Endothelial cell of hepatic sinusoid (primary cell): ENCODE results near the gene CHRNB1.
"Not testable (repeated sequence)": the region's sequence is repeated elsewhere in the genome, so short reads cannot be mapped to it uniquely, and the experiment has no call there.

ENCODE experiments used
- in situ Hi-C: cut with HindIII; loops from 2 replicates; pipeline ENCODE4 v1.10.0; 2017; ENCODE audit warnings: low sequenced_read_pairs

CHRNB1 gene

DNA sequence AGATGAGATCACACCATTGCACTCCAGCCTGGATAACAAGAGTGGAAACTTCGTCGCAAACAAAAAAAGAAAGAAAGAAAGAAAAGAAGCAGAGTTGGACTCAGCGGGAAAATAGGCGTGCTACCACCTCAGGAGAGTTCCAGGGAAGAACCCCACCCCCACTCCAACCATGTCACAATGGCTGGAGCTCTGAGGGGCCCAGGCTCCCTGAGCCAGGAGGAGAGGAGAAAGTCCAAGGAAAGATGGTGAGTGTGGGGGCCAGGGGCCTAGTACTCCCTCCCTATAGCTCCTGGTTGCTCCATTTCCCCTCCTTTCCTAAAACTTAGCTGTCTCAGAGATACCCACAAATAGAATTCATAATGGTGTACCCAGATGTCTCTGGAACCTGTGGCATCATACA, 36.4 kb downstream of the CHRNB1 start, which contains the start of gene SLC35G6:
SLC35G6 (plus strand) TSS at position 172 of the 400 bp plus-strand sequence; CDS start at position 243, 71 bp downstream.
- in situ Hi-C loops: not testable (repeated sequence)

GRCh38 chr17:7481842-7482741, 37.2 kb downstream of the CHRNB1 start:
- in situ Hi-C loops: not testable (repeated sequence)

GRCh38 chr17:7482742-7483088, 37.9 kb downstream of the CHRNB1 start:
- in situ Hi-C loops: not testable (repeated sequence)

DNA sequence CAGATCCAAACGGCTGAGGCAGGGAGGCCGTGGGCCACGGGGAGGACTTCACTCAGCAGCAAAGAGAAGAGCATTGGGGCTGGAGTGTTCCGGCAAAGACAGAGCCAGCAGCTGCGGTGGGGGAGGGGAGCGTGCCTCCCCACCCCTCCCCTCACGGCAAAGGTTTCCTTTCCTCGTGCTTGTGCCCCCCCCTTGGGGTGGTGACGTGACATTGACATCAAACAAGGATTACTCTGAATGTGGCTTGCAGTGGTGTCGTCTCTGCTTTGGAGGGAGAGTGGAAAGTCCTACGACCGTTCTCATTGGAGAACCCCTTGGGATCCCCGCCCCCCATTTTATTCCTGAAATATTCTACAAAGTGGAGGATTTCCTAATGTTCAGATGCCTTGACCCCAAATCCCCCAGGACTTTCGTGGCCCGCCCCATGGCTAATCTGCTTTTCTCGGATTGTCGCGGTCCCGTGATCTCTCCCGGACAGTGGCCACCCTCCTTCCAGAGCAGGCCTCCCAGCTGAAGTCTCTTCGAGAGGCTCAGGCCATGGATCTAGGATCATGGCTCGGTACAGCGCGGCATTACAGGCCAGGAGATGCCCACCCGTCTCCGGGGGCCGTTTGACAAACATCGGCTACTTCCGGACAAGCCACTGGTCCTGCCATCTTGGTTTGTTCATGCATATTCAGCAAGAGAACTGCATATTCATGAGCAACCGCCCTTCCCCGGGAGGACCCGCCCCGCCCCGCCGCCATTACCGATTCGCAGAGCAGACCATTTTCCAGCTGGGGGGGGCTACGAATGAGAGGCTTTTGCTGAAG, 38.6 kb downstream of the CHRNB1 start:
- in situ Hi-C loops: no loop called here

GRCh38 chr17:7484067-7484918, 39.4 kb downstream of the CHRNB1 start, which contains the start of gene POLR2A:
TSS of gene POLR2A (plus strand) at chr17:7484366.
- in situ Hi-C loops: no loop called here

GRCh38 chr17:7484919-7485377, 40.1 kb downstream of the CHRNB1 start:
- in situ Hi-C loops: no loop called here

DNA sequence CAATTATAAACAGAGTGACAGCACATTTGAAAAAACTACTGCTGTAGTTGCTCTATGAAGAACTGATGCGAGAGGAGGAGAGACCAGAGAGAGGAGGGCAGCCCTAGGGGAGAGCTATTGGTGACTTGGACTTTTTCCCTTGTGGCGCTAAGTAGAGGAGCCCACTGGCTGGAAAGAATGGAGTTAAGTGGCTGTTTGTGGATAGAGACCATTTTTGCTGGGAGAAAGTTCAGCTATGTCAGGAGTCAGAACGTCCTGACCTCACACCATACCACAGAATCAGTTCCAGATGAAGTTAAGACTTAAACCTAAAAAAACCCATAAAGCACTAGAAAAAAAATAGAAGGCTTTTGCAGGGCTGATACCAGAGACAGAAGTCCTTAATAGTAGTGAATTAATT, 41.3 kb downstream of the CHRNB1 start:
- in situ Hi-C loops: no loop called here

- in situ Hi-C loops: no loop called here
Measured at GRCh38 chr17:7490144-7490543, 45.3 kb downstream of the CHRNB1 start.

GRCh38 chr17:7491583-7491982, 46.7 kb downstream of the CHRNB1 start:
- in situ Hi-C loops: no loop called here

- in situ Hi-C loops: no loop called here
Measured at GRCh38 chr17:7493941-7494340, 49.1 kb downstream of the CHRNB1 start.

- in situ Hi-C loops: no loop called here
Measured at GRCh38 chr17:7495906-7496434, 51.1 kb downstream of the CHRNB1 start.

DNA sequence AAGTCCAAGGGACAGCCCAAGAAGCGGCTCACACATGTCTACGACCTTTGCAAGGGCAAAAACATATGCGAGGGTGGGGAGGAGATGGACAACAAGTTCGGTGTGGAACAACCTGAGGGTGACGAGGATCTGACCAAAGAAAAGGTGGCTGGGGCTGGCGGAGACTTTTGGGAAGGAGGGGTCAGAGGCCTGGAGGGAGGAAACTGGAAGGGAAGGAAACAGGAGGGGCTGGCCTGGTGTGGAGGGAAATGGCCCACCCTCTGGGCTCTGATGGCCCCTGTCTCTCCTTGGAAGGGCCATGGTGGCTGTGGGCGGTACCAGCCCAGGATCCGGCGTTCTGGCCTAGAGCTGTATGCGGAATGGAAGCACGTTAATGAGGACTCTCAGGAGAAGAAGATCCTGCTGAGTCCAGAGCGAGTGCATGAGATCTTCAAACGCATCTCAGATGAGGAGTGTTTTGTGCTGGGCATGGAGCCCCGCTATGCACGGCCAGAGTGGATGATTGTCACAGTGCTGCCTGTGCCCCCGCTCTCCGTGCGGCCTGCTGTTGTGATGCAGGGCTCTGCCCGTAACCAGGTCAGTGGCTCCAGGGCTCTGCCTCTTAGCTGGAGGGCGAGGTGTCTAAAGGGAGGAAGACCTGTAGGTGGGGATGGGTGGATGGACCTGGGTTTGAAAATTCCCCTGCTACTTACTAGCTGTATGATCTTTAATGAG, 51.8 kb downstream of the CHRNB1 start:
- in situ Hi-C loops: no loop called here

GRCh38 chr17:7497228-7497627, 52.4 kb downstream of the CHRNB1 start:
- in situ Hi-C loops: no loop called here

- in situ Hi-C loops: no loop called here
Measured at GRCh38 chr17:7497636-7498035, 52.8 kb downstream of the CHRNB1 start.

DNA sequence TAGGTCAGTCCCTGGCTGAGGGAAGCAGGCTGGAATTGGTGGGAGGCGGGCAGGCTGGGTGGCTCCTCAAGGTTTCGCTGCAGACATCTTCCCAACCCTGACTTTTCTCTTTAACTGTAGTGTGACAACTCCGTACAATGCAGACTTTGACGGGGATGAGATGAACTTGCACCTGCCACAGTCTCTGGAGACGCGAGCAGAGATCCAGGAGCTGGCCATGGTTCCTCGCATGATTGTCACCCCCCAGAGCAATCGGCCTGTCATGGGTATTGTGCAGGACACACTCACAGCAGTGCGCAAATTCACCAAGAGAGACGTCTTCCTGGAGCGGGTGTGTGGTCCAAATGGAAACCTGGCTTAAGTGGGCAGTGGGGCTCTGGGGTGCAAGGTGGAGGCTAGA, 54.3 kb downstream of the CHRNB1 start:
- in situ Hi-C loops: no loop called here

DNA sequence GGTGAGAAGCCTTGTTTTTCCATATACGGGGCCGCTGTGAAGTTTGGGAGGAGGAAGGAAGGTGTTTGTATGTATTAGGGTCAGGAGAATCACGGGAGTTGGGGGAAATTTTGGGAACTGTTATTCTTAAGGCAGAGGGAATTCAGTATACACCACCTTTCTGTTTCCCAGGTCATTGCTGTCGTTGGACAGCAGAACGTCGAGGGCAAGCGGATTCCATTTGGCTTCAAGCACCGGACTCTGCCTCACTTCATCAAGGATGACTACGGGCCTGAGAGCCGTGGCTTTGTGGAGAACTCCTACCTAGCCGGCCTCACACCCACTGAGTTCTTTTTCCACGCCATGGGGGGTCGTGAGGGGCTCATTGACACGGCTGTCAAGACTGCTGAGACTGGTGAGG, 56.9 kb downstream of the CHRNB1 start:
- in situ Hi-C loops: no loop called here

DNA sequence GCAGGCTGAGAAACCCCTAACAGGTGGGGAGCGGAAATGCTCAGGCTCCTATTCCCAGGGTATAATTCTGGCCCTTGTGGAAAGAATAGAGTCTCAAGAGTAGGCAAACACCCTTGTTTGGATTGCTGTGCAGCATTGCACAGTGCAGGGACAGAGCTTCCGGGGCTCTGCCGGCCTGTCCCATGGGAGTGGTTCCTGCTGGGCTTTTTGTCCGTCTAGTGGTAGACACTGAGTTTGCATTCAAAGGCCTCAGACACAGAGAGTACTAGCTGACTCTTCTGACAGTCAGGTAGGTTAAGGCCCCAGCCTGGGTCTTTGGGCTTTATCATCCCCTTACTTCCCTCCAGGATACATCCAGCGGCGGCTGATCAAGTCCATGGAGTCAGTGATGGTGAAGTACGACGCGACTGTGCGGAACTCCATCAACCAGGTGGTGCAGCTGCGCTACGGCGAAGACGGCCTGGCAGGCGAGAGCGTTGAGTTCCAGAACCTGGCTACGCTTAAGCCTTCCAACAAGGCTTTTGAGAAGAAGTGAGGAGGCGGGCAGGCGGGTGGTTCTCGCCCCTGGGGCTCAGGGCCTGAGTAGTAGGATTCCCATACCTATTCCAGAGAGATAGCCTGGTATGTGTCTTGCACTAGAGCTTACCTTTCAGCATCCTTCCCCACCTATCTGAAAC, 57.4 kb downstream of the CHRNB1 start:
- in situ Hi-C loops: no loop called here

- in situ Hi-C loops: no loop called here
Measured at GRCh38 chr17:7502987-7503386, 58.1 kb downstream of the CHRNB1 start.

DNA sequence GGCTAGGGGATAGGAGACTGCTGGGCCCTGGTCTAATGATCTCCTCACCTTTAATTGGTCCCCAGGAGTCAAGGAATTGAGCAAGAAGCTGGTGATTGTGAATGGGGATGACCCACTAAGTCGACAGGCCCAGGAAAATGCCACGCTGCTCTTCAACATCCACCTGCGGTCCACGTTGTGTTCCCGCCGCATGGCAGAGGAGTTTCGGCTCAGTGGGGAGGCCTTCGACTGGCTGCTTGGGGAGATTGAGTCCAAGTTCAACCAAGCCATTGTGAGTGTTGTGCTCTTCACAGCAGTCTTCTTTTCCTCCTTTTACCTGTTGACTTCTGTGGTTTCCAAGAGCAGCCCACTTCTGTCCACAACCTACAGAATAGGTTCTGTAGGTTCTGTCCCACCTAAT, 58.7 kb downstream of the CHRNB1 start:
- in situ Hi-C loops: no loop called here
